HG02798 (cell line): ENCODE data around the gene DKC1.

Source experiments
- ATAC-seq: cut with Tn5 transposase; IDR thresholded peaks from one replicate; pipeline ENCODE4 v1.9.1; 2021; ENCODE audit warnings: mild to moderate bottlenecking; ENCODE audit not compliant: unreplicated experiment, poor library complexity

DKC1 gene

DNA sequence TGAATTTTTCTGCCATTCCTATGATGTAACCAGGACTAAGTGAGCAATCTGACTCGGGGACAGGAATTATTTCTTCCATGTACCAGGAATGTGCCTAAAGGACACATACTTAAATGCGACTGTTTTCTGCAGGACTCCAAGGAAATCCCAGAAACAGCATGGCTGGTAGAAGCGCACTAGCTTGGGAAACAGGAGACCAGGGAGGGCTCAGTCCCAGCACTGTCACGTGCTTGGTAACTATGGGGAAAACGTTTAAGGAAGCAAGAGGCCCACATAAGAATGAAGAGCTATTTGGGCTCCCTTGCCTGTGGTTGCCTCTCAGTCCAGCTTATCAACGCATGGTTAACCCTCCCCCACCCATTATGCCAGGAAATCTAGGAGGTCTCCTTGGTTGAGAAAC, 23.1 kb downstream of the DKC1 start:
- ATAC-seq: no peak

DNA sequence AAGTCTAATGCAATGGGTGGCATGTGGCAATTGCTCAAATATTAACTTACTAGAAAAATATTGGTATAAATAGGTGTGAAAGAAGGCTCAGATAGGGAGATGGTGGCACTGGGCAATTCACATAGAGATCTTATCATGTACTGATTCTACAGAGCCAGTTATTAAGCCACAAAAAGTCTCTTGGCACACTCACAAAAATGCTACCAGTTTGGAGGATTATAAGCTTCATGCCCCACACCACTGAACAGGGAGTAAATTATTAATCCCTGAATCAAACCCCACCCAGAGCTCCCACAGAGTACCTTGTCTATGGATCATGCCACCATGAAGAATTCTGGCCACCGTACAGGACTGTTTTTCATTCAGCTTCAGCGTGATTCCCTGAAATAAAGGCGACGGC, 28.8 kb downstream of the DKC1 start:
- no peak for ATAC-seq

- no peak for ATAC-seq
These were observed 29.3 kb downstream of the DKC1 start for GRCh38 chrX:154791939-154792338.

GRCh38 chrX:154793084-154793795, 30.6 kb downstream of the DKC1 start:
- ATAC-seq: no peak

DNA sequence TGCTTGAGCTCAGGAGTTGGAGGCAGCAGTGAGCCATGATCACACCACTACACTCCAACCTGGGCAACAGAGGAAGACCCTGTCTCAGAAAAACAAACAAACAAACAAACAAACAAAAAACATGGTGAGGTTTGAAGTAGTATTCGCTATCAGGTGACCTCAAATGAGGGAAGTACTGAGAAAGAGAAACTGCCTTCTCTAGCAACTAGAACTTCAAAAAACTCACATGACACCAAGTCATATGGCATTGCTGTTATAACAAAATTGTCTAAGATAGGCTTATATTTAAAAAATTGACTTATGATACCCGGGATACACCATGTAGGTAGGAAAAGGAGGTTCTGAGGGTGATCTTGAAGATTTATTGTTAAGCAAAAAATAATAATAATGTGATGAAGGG, 32.4 kb downstream of the DKC1 start:
- no peak for ATAC-seq

GRCh38 chrX:154797006-154797405, 34.3 kb downstream of the DKC1 start:
- no peak for ATAC-seq

- no peak for ATAC-seq
These were observed 37.1 kb downstream of the DKC1 start for GRCh38 chrX:154799556-154800348.

- no peak for ATAC-seq
These were observed 38.0 kb downstream of the DKC1 start for GRCh38 chrX:154800478-154801210.

DNA sequence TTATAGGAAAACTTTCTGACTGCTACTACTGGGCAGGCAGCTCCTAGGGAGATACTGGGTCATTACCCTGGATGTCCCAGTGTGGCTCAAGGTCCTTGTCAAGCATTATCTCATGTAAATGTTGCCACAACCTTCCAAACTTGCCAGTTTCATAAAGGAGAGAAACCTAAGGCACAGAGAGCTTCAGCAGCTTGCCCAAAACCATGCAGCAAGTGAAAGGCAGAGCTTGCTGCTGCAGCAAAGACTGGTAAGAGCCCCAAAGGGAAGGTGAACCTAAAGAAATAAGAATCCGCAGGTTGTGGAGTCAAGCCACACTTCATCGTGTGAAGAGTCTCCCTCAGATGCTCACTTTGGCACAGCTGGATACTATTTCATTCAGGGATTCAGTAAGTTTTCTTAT, 40.3 kb downstream of the DKC1 start:
- no peak for ATAC-seq

GRCh38 chrX:154804261-154804956, 41.7 kb downstream of the DKC1 start:
- no peak for ATAC-seq

- ATAC-seq: peak; percentile 98
These were observed 42.5 kb downstream of the DKC1 start, which contains the start of gene MPP1 for GRCh38 chrX:154804957-154805695. MPP1 (minus strand) TSS chrX:154805485; CDS start chrX:154805373, 112 bp downstream.

DNA sequence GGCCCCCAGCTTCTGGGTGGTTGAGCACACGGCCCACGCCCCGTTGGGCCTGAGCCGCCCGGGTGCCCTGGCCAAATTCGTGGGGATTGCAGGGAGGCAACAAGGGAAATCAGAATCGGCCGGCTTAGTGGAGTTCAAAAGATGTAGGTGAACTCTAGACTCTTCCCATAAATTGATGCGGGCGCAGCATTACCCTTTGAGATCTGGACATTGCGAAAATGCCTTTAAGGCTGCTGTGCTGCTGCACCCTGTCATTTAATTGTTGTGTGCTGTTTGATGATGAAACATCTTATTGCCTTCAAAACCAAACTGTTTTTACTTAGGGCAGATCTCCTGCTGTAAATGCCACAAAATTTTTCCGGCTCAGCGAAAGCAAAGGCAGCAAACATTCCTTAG, 43.0 kb downstream of the DKC1 start:
- no peak for ATAC-seq

GRCh38 chrX:154806837-154807501, 44.3 kb downstream of the DKC1 start:
- no peak for ATAC-seq

- ATAC-seq: no peak
These were observed 47.4 kb downstream of the DKC1 start for GRCh38 chrX:154809939-154810665.

GRCh38 chrX:154812341-154813101, 49.9 kb downstream of the DKC1 start:
- ATAC-seq: no peak

DNA sequence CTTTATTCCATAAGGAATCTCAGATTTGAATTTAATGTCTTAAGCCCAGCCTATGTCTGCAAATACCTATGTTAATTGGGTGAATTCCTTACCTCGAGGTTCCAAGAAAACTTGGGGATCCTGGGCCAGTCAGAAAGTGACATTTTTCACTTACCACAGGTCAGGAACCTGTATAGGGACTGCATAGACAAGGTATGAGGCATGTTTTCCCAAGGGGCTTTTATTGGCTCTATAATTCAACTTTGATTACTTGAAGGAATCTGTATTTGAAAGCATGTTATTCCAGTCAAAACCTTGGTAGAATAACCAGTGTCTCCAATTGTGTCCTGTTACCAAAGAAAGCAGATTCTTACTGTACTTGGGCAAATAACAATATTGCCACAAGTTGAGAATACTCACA, 51.1 kb downstream of the DKC1 start:
- no peak for ATAC-seq

DNA sequence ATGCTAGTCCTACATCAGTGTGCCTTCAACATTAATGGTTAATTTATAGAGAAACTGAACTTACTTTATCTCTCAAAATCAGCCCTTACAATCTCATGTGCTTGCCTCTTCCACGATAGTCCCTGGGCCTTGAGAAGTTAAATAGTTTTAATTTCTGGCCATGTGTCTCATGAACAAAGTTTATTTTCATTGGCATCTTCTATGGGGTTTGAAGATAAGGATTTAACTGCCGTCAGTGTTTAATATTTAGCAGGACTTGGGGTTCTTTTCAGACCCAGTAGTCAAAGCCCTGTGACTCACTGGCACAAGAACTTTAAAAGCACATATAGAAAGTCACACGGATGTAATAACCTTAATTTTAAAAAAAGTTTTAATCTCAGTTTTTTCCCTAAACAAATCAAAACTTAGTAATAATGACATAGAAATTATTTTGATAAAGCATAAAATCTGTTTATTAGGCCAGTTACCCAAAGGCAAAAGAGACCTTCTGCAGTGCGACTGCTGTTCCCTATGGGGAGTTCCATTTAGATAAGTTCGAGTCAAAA, 52.7 kb downstream of the DKC1 start:
- ATAC-seq: no peak
